Type B pancreatic cell (in vitro differentiated cells): ENCODE results near the gene ATP12A. TPM values are rescaled to one million over a fixed set of nuclear protein-coding genes. Genes with fewer than 3 reads are reported as not detected.

ENCODE experiments used
- DNase-seq: peaks from one replicate; pipeline ENCODE4 v3.0.0; 2021; ENCODE audit warnings: mixed read lengths; ENCODE audit not compliant: unreplicated experiment; ENCODE audit errors: extremely low spot score
- H3K27ac Mint-ChIP-seq: 2 replicates; pipeline ENCODE4 v1.8.0; 2021; ENCODE audit warnings: mild to moderate bottlenecking, mixed read lengths
- H3K27me3 Mint-ChIP-seq: 2 replicates; pipeline ENCODE4 v1.8.0; 2021; ENCODE audit warnings: mixed read lengths
- H3K36me3 Mint-ChIP-seq: 2 replicates; pipeline ENCODE4 v1.8.0; 2021; ENCODE audit warnings: mixed read lengths
- H3K4me1 Mint-ChIP-seq: one replicate; pipeline ENCODE4 v1.8.0; 2021; ENCODE audit warnings: mixed read lengths; ENCODE audit not compliant: unreplicated experiment
- H3K4me3 Mint-ChIP-seq: 2 replicates; pipeline ENCODE4 v1.8.0; 2021; ENCODE audit warnings: mild to moderate bottlenecking, mixed read lengths
- H3K9me3 Mint-ChIP-seq: 2 replicates; pipeline ENCODE4 v1.8.0; 2021; ENCODE audit warnings: mixed read lengths
- total RNA-seq: library from RNA; stranded (reverse); gene quantifications from 2 replicates; pipeline ENCODE4 v1.2.1, GENCODE V29; 2021; ENCODE audit warnings: low replicate concordance
- TF ChIP-seq, protein P1 (sequence below): fragments of 200-600 bp; sonication (generic); conservative IDR thresholded peaks from 2 replicates; pipeline ENCODE4 v1.5.0; 2021; ENCODE audit warnings: antibody characterized with exemption, mild to moderate bottlenecking

ATP12A gene
- total RNA-seq, 1 donor from 2014 or later = 19.0 TPM

- Mint-ChIP-seq H3K27ac (no peak overlapping the region), H3K27me3 (peaks cover 3% of the 10 kb centered on the region), H3K4me3 (no peak overlapping the region), H3K36me3 (no peaks in the 10 kb centered on the region), H3K4me1 (no peaks in the 10 kb centered on the region), H3K9me3 (no peaks in the 10 kb centered on the region)
- no peak for DNase-seq
- TF ChIP-seq, protein P1, sequence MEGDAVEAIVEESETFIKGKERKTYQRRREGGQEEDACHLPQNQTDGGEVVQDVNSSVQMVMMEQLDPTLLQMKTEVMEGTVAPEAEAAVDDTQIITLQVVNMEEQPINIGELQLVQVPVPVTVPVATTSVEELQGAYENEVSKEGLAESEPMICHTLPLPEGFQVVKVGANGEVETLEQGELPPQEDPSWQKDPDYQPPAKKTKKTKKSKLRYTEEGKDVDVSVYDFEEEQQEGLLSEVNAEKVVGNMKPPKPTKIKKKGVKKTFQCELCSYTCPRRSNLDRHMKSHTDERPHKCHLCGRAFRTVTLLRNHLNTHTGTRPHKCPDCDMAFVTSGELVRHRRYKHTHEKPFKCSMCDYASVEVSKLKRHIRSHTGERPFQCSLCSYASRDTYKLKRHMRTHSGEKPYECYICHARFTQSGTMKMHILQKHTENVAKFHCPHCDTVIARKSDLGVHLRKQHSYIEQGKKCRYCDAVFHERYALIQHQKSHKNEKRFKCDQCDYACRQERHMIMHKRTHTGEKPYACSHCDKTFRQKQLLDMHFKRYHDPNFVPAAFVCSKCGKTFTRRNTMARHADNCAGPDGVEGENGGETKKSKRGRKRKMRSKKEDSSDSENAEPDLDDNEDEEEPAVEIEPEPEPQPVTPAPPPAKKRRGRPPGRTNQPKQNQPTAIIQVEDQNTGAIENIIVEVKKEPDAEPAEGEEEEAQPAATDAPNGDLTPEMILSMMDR = peak; percentile 15
Observed at GRCh38 chr13:24737042-24737441, 56.8 kb downstream of the ATP12A start.

GRCh38 chr13:24738366-24738847 lies 58.2 kb downstream of the ATP12A start:
- no peaks in the 10 kb centered on the region for H3K9me3 Mint-ChIP-seq
- peaks cover 5% of the 10 kb centered on the region for H3K4me1 Mint-ChIP-seq

DNA sequence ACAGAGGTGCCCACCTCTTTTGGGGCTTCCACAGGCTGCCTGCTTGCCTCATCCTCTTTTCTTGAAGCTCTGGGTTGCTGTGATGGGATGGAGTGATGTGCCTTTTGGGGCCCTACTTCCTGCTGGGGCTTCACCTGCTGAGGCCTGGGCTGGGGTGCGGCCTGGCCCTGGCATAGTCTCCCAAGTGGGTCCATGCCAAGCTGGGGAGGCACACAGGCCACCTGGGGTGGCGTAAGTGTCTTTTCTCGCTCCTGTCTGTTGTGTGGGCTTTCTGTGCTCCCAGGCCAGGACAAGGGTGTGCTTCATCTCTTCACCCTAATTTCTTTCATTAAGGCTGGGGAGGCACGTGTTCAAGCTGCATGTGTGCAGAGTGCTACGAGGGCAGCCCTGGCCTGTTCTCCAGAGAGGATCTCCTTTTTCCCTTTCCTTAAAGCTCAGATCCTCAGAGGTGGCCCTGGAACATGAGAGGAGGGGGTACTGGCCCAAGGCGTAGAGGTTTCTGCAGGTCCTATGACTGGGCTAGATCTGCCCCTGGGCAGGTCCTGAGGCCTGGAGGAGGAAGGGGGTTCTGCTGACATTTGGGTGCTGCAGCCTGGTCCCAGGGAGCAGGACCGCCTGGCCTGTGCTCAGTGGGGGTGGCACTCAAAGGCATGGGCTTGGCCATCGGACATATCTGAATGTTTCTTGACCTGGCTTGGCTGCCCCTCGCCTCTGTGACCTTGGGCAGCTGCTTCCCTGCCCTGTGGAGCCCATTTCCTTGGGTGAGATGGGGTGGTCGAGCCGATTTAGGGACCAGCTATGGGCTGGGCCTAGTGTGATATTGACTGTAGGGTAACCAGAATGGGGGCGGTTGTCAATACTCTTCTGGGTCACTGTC lies 60.0 kb downstream of the ATP12A start:
- Mint-ChIP-seq H3K4me1 (peaks cover 5% of the 10 kb centered on the region), H3K4me3 (no peak overlapping the region), H3K27me3 (peaks cover 31% of the 10 kb centered on the region), H3K27ac (no peak overlapping the region), H3K36me3 (no peaks in the 10 kb centered on the region), H3K9me3 (no peaks in the 10 kb centered on the region)
- DNase-seq = no peak
- TF ChIP-seq, protein P1 = no peak

More at GRCh38 chr13:24738366-24738847, 58.2 kb downstream of the ATP12A start:
- Mint-ChIP-seq H3K36me3 (no peaks in the 10 kb centered on the region), H3K4me3 (no peak overlapping the region), H3K27ac (no peak overlapping the region), H3K27me3 (peaks cover 13% of the 10 kb centered on the region)
- TF ChIP-seq, protein P1 = no peak
- DNase-seq = no peak

DNA sequence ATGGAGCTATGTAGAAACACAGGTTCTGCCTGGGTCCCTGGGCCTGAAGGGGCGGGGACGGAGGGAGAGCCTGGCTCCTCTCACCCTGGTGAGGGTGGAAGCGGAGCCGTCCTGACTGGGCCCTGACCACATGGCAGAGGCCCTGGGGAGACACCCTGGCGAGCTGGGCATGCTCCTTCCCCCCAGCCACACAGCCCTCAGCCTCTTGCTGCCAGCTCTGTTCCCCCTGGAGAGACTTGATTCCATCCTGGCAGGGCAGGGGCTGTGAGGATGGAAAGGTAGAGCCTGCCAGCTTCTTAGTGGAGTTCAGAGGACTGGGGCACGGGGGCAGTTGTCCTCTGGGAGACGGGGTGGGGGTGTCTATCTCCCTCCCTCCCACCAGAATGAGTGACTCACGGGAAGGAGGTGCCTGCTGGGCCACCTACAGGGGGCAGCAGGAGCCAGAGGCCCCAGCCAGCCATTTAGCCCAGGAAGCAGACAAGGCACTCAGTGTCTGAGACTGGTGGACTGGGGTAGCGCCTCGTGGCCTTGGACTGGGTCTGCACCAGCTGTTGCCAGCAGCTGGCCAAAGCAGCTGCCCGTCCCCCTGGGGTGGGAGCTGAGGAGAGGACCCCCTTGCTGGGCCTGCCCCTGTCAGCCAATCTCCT lies 60.9 kb downstream of the ATP12A start:
- DNase-seq = no peak
- peaks cover 35% of the 10 kb centered on the region for H3K27me3 Mint-ChIP-seq
- H3K4me3 Mint-ChIP-seq = no peak overlapping the region
- no peaks in the 10 kb centered on the region for H3K36me3 Mint-ChIP-seq
- H3K4me1 Mint-ChIP-seq = peaks cover 5% of the 10 kb centered on the region
- H3K27ac Mint-ChIP-seq = no peak overlapping the region
- TF ChIP-seq, protein P1 = peak; percentile 32
- no peaks in the 10 kb centered on the region for H3K9me3 Mint-ChIP-seq

- no peak for DNase-seq
- Mint-ChIP-seq H3K36me3 (no peaks in the 10 kb centered on the region), H3K27ac (no peak overlapping the region), H3K9me3 (no peaks in the 10 kb centered on the region), H3K4me3 (no peak overlapping the region), H3K4me1 (peaks cover 5% of the 10 kb centered on the region), H3K27me3 (peaks cover 42% of the 10 kb centered on the region)
- TF ChIP-seq, protein P1 = no peak
Observed at GRCh38 chr13:24741791-24742190, 61.6 kb downstream of the ATP12A start.
